Measurements from ENCODE around the gene CIAO2B. TPM values are rescaled to one million over a fixed set of nuclear protein-coding genes. Genes with fewer than 3 reads are reported as not detected.

CIAO2B gene
- polyA plus RNA-seq, 1 donor from 2014 or later = 339 TPM

DNA sequence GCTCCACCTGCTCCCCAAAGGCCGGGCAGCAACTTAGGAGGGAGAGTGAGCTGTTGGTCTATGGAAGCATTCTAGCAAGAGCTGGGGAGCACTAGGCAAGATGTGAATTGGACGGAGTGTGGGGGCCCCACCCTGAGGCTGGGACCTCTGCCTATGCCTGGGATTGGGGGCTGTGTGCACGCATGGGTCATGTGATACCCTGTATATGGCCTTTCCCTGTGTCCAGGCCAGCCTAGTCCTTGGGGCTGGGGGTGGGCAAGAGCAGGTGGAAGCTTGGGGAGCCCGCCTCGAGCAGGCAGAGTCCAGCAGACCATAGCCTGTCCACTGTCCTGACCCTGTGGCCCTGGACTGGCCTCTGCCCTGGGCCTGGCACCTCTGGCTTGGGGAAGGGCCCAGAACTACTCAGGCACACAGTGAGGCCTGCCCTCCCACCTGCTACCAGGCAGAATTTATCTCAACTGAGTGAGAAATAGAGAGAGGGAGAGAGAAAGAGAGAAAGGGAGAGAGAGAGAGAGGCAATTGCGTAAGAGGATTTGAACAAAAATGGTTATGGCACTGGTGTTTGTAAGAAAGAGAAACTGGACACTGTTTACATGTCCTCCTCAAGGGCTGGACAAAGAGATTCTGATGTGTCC is 34.8 kb downstream of the CIAO2B start:
- Histone ChIP-seq H3K79me2 (replicated peaks; ENCODE audit: insufficient read depth, low read length) (no peaks in the 10 kb centered on the region), H3K9ac (ENCODE audit: low read length) (no peak overlapping the region), H3K9me2 (ENCODE audit: insufficient read depth, low read length) (no peaks in the 10 kb centered on the region), H3K27ac (ENCODE audit: low read length) (no peak overlapping the region), H3K9me3 (ENCODE audit: low read length) (no peaks in the 10 kb centered on the region), H4K20me1 (ENCODE audit: insufficient read depth) (no peaks in the 10 kb centered on the region), H3K27me3 (ENCODE audit: insufficient read depth, low read depth, low read length) (no peaks in the 10 kb centered on the region), H3F3A (ENCODE audit: insufficient read depth, low read length, poor library complexity, severe bottlenecking) (no peaks in the 10 kb centered on the region), H2AFZ (ENCODE audit: low read depth, low read length) (no peak overlapping the region), H3K4me3 (ENCODE audit: low read length) (no peak overlapping the region), H3K36me3 (ENCODE audit: insufficient read depth, low read length) (no peaks in the 10 kb centered on the region), H3K4me2 (ENCODE audit: low read length) (no peak overlapping the region)
- TF ChIP-seq MXI1 (conservative IDR thresholded peaks at IDR 0.05; ENCODE audit: poor library complexity, severe bottlenecking) (no peak), RAD21 (conservative IDR thresholded peaks at IDR 0.05) (no peak), TAF1 (IDR thresholded peaks at IDR 0.05; ENCODE audit: low read depth) (no peak), POLR2AphosphoS5 (IDR thresholded peaks at IDR 0.05) (no peak), EP300 (conservative IDR thresholded peaks at IDR 0.05; ENCODE audit: poor library complexity, severe bottlenecking) (no peak), EZH2 (IDR thresholded peaks at IDR 0.05; ENCODE audit: borderline replicate concordance, insufficient read depth, low read length, poor library complexity, severe bottlenecking) (no peak), SMC3 (conservative IDR thresholded peaks at IDR 0.05; ENCODE audit: poor library complexity) (no peak)
- TF ChIP-seq, protein P1, sequence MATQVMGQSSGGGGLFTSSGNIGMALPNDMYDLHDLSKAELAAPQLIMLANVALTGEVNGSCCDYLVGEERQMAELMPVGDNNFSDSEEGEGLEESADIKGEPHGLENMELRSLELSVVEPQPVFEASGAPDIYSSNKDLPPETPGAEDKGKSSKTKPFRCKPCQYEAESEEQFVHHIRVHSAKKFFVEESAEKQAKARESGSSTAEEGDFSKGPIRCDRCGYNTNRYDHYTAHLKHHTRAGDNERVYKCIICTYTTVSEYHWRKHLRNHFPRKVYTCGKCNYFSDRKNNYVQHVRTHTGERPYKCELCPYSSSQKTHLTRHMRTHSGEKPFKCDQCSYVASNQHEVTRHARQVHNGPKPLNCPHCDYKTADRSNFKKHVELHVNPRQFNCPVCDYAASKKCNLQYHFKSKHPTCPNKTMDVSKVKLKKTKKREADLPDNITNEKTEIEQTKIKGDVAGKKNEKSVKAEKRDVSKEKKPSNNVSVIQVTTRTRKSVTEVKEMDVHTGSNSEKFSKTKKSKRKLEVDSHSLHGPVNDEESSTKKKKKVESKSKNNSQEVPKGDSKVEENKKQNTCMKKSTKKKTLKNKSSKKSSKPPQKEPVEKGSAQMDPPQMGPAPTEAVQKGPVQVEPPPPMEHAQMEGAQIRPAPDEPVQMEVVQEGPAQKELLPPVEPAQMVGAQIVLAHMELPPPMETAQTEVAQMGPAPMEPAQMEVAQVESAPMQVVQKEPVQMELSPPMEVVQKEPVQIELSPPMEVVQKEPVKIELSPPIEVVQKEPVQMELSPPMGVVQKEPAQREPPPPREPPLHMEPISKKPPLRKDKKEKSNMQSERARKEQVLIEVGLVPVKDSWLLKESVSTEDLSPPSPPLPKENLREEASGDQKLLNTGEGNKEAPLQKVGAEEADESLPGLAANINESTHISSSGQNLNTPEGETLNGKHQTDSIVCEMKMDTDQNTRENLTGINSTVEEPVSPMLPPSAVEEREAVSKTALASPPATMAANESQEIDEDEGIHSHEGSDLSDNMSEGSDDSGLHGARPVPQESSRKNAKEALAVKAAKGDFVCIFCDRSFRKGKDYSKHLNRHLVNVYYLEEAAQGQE (IDR thresholded peaks at IDR 0.05; ENCODE audit: borderline replicate concordance) = no peak
- TF ChIP-seq, protein P2, sequence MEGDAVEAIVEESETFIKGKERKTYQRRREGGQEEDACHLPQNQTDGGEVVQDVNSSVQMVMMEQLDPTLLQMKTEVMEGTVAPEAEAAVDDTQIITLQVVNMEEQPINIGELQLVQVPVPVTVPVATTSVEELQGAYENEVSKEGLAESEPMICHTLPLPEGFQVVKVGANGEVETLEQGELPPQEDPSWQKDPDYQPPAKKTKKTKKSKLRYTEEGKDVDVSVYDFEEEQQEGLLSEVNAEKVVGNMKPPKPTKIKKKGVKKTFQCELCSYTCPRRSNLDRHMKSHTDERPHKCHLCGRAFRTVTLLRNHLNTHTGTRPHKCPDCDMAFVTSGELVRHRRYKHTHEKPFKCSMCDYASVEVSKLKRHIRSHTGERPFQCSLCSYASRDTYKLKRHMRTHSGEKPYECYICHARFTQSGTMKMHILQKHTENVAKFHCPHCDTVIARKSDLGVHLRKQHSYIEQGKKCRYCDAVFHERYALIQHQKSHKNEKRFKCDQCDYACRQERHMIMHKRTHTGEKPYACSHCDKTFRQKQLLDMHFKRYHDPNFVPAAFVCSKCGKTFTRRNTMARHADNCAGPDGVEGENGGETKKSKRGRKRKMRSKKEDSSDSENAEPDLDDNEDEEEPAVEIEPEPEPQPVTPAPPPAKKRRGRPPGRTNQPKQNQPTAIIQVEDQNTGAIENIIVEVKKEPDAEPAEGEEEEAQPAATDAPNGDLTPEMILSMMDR (IDR thresholded peaks at IDR 0.05; ENCODE audit: poor library complexity, severe bottlenecking) = no peak

GRCh38 chr16:66898933-66899309 is 35.3 kb downstream of the CIAO2B start:
- H3K4me3 ChIP-seq (ENCODE audit: low read length) = no peak overlapping the region
- no peaks in the 10 kb centered on the region for H3K9me3 ChIP-seq (ENCODE audit: low read length)
- H3K27me3 ChIP-seq (ENCODE audit: insufficient read depth, low read depth, low read length) = no peaks in the 10 kb centered on the region
- no peaks in the 10 kb centered on the region for H3K9me2 ChIP-seq (ENCODE audit: insufficient read depth, low read length)
- no peak for TF ChIP-seq SMC3 (conservative IDR thresholded peaks at IDR 0.05; ENCODE audit: poor library complexity)
- TF ChIP-seq, protein P1 (IDR thresholded peaks at IDR 0.05; ENCODE audit: borderline replicate concordance) = no peak
- TF ChIP-seq, protein P2 (IDR thresholded peaks at IDR 0.05; ENCODE audit: poor library complexity, severe bottlenecking) = no peak
- no peak for TF ChIP-seq POLR2AphosphoS5 (IDR thresholded peaks at IDR 0.05)
- no peak for TF ChIP-seq MXI1 (conservative IDR thresholded peaks at IDR 0.05; ENCODE audit: poor library complexity, severe bottlenecking)
- no peak for TF ChIP-seq RAD21 (conservative IDR thresholded peaks at IDR 0.05)
- TF ChIP-seq EZH2 (IDR thresholded peaks at IDR 0.05; ENCODE audit: borderline replicate concordance, insufficient read depth, low read length, poor library complexity, severe bottlenecking) = no peak
- TF ChIP-seq TAF1 (IDR thresholded peaks at IDR 0.05; ENCODE audit: low read depth) = no peak
- no peak for TF ChIP-seq EP300 (conservative IDR thresholded peaks at IDR 0.05; ENCODE audit: poor library complexity, severe bottlenecking)
- no peak overlapping the region for H2AFZ ChIP-seq (ENCODE audit: low read depth, low read length)
- no peaks in the 10 kb centered on the region for H4K20me1 ChIP-seq (ENCODE audit: insufficient read depth)
- no peak overlapping the region for H3K27ac ChIP-seq (ENCODE audit: low read length)
- no peak overlapping the region for H3K9ac ChIP-seq (ENCODE audit: low read length)
- H3K36me3 ChIP-seq (ENCODE audit: insufficient read depth, low read length) = no peaks in the 10 kb centered on the region
- no peak overlapping the region for H3K4me2 ChIP-seq (ENCODE audit: low read length)
- no peaks in the 10 kb centered on the region for H3F3A ChIP-seq (ENCODE audit: insufficient read depth, low read length, poor library complexity, severe bottlenecking)
- no peaks in the 10 kb centered on the region for H3K79me2 ChIP-seq (replicated peaks; ENCODE audit: insufficient read depth, low read length)
